HL-60 (cell line): ENCODE measurements around the gene SRSF2.
"Not testable (repeated sequence)": the region's sequence is repeated elsewhere in the genome, so short reads cannot be mapped to it uniquely, and the experiment has no call there.

Experiments used
- DNase-seq, 2 experiments: peaks; one replicate each; pipeline ENCODE4 v3.0.0-alpha.2; 2010 to 2020; ENCODE audit warnings: low read depth in 1 of 2, low spot score in 1 of 2
- H3K27ac ChIP-seq: fragments of 250-450 bp; sonication (Bioruptor Pico); replicated peaks from 2 replicates; pipeline ENCODE4 v1.5.1; 2020; ENCODE audit warnings: mild to moderate bottlenecking, moderate library complexity
- H3K27me3 ChIP-seq: fragments of 250-450 bp; sonication (Bioruptor Pico); 2 replicates; pipeline ENCODE4 v1.5.1; 2021; ENCODE audit warnings: mild to moderate bottlenecking, moderate library complexity; ENCODE audit not compliant: insufficient read depth, poor library complexity, severe bottlenecking
- H3K4me3 ChIP-seq: replicated peaks from 2 replicates; pipeline ENCODE4 v1.5.1; 2011; ENCODE audit warnings: mild to moderate bottlenecking, control low read depth, low read length; ENCODE audit not compliant: insufficient read depth
- CTCF ChIP-seq: IDR thresholded peaks from one replicate; pipeline ENCODE4 v1.5.1; 2011; ENCODE audit warnings: low read length, control low read depth, inconsistent platforms; ENCODE audit not compliant: insufficient read depth
- GABPA ChIP-seq: IDR thresholded peaks from 2 replicates; pipeline ENCODE4 v1.6.1; 2012; ENCODE audit warnings: low read depth
- POLR2AphosphoS5 ChIP-seq: IDR thresholded peaks from 2 replicates; pipeline ENCODE4 v1.6.1; 2012; ENCODE audit warnings: low read depth
- REST ChIP-seq: IDR thresholded peaks from 2 replicates; pipeline ENCODE4 v1.6.1; 2012; ENCODE audit warnings: low read depth; ENCODE audit not compliant: insufficient replicate concordance
- SPI1 ChIP-seq: IDR thresholded peaks from 2 replicates; pipeline ENCODE4 v1.6.1; 2012; ENCODE audit warnings: low read depth, mild to moderate bottlenecking, borderline replicate concordance

SRSF2 gene

GRCh38 chr17:76700617-76701470 is 36.3 kb downstream of the SRSF2 start:
- no peak overlapping the region for H3K4me3 ChIP-seq
- DNase-seq = no peak
- H3K27ac ChIP-seq = no peak overlapping the region

GRCh38 chr17:76700270-76700616 is 36.9 kb downstream of the SRSF2 start:
- TF ChIP-seq SPI1 = no peak
- TF ChIP-seq CTCF = no peak
- TF ChIP-seq REST = no peak
- TF ChIP-seq GABPA = no peak
- no peak for TF ChIP-seq POLR2AphosphoS5
- Histone ChIP-seq H3K27me3 (no peaks in the 10 kb centered on the region), H3K4me3 (no peak overlapping the region), H3K27ac (no peak overlapping the region)
- DNase-seq = no peak

More at GRCh38 chr17:76700617-76701470, 36.3 kb downstream of the SRSF2 start:
- no peaks in the 10 kb centered on the region for H3K27me3 ChIP-seq
- no peak for TF ChIP-seq SPI1
- no peak for TF ChIP-seq GABPA
- no peak for TF ChIP-seq POLR2AphosphoS5
- TF ChIP-seq CTCF = no peak
- no peak for TF ChIP-seq REST

GRCh38 chr17:76698466-76698977 is 38.6 kb downstream of the SRSF2 start:
- H3K27ac ChIP-seq, DNase-seq, H3K27me3 ChIP-seq, H3K4me3 ChIP-seq: not testable (repeated sequence)

- DNase-seq = no peak
- no peak overlapping the region for H3K27ac ChIP-seq
- TF ChIP-seq POLR2AphosphoS5 = no peak
- no peak for TF ChIP-seq CTCF
- no peak for TF ChIP-seq GABPA
- TF ChIP-seq REST = no peak
- TF ChIP-seq SPI1 = no peak
- H3K4me3 ChIP-seq = no peak overlapping the region
- H3K27me3 ChIP-seq = no peaks in the 10 kb centered on the region
Observed at GRCh38 chr17:76697702-76698465, 39.2 kb downstream of the SRSF2 start.
